K562 (cell line): Measurements from ENCODE around the gene CRACR2B. TPM values are rescaled to one million over a fixed set of nuclear protein-coding genes. Genes with fewer than 3 reads are reported as not detected.

Experiments used
- ATAC-seq: fragments of 200-7000 bp; cut with Tn5 transposase; 3 replicates; pipeline ENCODE4 v1.9.1; 2020; ENCODE audit warnings: moderate library complexity
- BruUV-seq: library from RNA; stranded (reverse); fragments of 400-500 nt; replicated peaks from 2 replicates; lab custom pipeline; 2021; lab: Mats Ljungman, UMichigan
- CTCF ChIA-PET: fragments of 300-600 bp; formaldehyde crosslinking; extraction: SDS; loops from one replicate; lab custom pipeline; 2021; ENCODE audit warnings: low intra/inter-chr PET ratio; lab: Yijun Ruan, JAX
- POLR2A ChIA-PET: fragments of 300-600, 350-650 bp; sonication (Branson Sonifier 250); formaldehyde crosslinking; extraction: SDS; loops from one replicate; lab custom pipeline; 2021; ENCODE audit warnings: antibody characterized with exemption, inconsistent platforms; lab: Yijun Ruan, JAX
- DNase-seq, 4 experiments: peaks; one replicate each; pipeline versions ENCODE4 v3.0.0 to v3.0.0-alpha.2; 2011 to 2018; ENCODE audit warnings: low spot score in 3 of 4, mixed read lengths in 3 of 4; ENCODE audit errors: extremely low read depth in 1 of 4
- FAIRE-seq: peaks from 2 replicates; lab custom pipeline; 2011; peaks lifted over from hg19 to GRCh38; lab: Jason Lieb, UNC
- H2AFZ ChIP-seq: 2 replicates; pipeline ENCODE4 v1.6.0; 2011; ENCODE audit warnings: low read depth, low read length, control low read depth, inconsistent platforms
- H3K27ac ChIP-seq: fragments of 200-600 bp; 3 replicates; pipeline ENCODE4 v1.8.0; 2011; ENCODE audit warnings: low read depth, mild to moderate bottlenecking, control low read depth, inconsistent platforms, low read length, moderate library complexity, mixed read lengths; ENCODE audit errors: extremely low read depth
- H3K27me3 ChIP-seq, 2 experiments: fragments of 300-600 bp in 1 of 2; 2 replicates in 1 of 2; 3 replicates in 1 of 2; pipeline versions ENCODE4 v1.6.0 to v1.8.0; 2011; ENCODE audit warnings: inconsistent platforms in 2 of 2, low read length in 2 of 2, mild to moderate bottlenecking in 1 of 2, mixed read lengths in 1 of 2, moderate library complexity in 1 of 2; ENCODE audit not compliant: control insufficient read depth in 2 of 2, insufficient read depth in 2 of 2
- H3K36me3 ChIP-seq: fragments of 300-600 bp; 3 replicates; pipeline ENCODE4 v1.8.0; 2011; ENCODE audit warnings: mild to moderate bottlenecking, low read length, inconsistent platforms; ENCODE audit not compliant: control insufficient read depth, insufficient read depth
- H3K4me1 ChIP-seq, 2 experiments: fragments of 200-600 bp in 1 of 2; replicated peaks in 1 of 2; 2 replicates in 1 of 2; 3 replicates in 1 of 2; pipeline versions ENCODE4 v1.5.1 to v1.8.0; 2011; ENCODE audit warnings: inconsistent platforms in 2 of 2, low read length in 2 of 2, mild to moderate bottlenecking in 1 of 2, mixed read lengths in 1 of 2, moderate library complexity in 1 of 2; ENCODE audit not compliant: control insufficient read depth in 2 of 2, insufficient read depth in 2 of 2
- H3K4me2 ChIP-seq: 2 replicates; pipeline ENCODE4 v1.6.1; 2011; ENCODE audit warnings: low read length, control low read depth, inconsistent platforms, mixed read lengths; ENCODE audit not compliant: insufficient read depth
- H3K4me3 ChIP-seq: fragments of 200-600 bp; sonication (generic), shearing (Covaris generic); 2 replicates; pipeline ENCODE4 v1.5.1; 2016; ENCODE audit warnings: control low read depth, inconsistent platforms
- H3K79me2 ChIP-seq: fragments of 200-600 bp; 3 replicates; pipeline ENCODE4 v1.8.0; 2011; ENCODE audit warnings: low read length, inconsistent platforms; ENCODE audit not compliant: control insufficient read depth, insufficient read depth
- H3K9ac ChIP-seq, 2 experiments: 2 replicates each; pipeline versions ENCODE4 v1.6.0 to v1.6.1; 2011; ENCODE audit warnings: low read depth in 2 of 2, low read length in 2 of 2, control low read depth in 1 of 2, inconsistent platforms in 1 of 2, mild to moderate bottlenecking in 1 of 2, mixed read lengths in 1 of 2; ENCODE audit not compliant: insufficient read depth in 1 of 2
- H3K9me1 ChIP-seq: one replicate; pipeline ENCODE4 v1.6.0; 2011; ENCODE audit warnings: inconsistent platforms, mild to moderate bottlenecking, low read length, moderate library complexity; ENCODE audit not compliant: control insufficient read depth, insufficient read depth
- H3K9me3 ChIP-seq: replicated peaks from 2 replicates; pipeline ENCODE4 v1.5.1; 2011; ENCODE audit warnings: low read depth, low read length, inconsistent platforms; ENCODE audit not compliant: control insufficient read depth, insufficient read depth
- H4K20me1 ChIP-seq: replicated peaks from 2 replicates; pipeline ENCODE4 v1.6.1; 2011; ENCODE audit warnings: low read length, inconsistent platforms, mixed read lengths; ENCODE audit not compliant: control insufficient read depth, insufficient read depth
- NKRF ChIP-seq: fragments of 450-650 bp; IDR thresholded peaks from 2 replicates; pipeline ENCODE4 v1.6.1; 2016; ENCODE audit warnings: borderline replicate concordance
- RAD51 ChIP-seq: fragments of 450-650 bp; IDR thresholded peaks from 2 replicates; pipeline ENCODE4 v1.7.1; 2016; ENCODE audit warnings: low read depth, mild to moderate bottlenecking, borderline replicate concordance
- SIRT6 ChIP-seq: IDR thresholded peaks from one replicate; pipeline ENCODE4 v1.6.1; 2012; ENCODE audit warnings: low read depth, mild to moderate bottlenecking, control low read depth, inconsistent platforms, low read length, moderate library complexity
- SLC30A9 ChIP-seq: fragments of 250-450 bp; sonication (Bioruptor Pico); IDR thresholded peaks from 2 replicates; pipeline ENCODE4 v1.8.0; 2022; ENCODE audit warnings: mild to moderate bottlenecking, moderate library complexity
- TCF3 ChIP-seq: sonication (generic); formaldehyde crosslinking; IDR thresholded peaks from 2 replicates; pipeline ENCODE4 v1.4.0; 2020; ENCODE audit warnings: mild to moderate bottlenecking, missing genetic modification reagents
- TFAP4 ChIP-seq: sonication (generic); formaldehyde crosslinking; IDR thresholded peaks from 2 replicates; pipeline ENCODE4 v1.8.0; 2022; ENCODE audit warnings: missing genetic modification reagents, mild to moderate bottlenecking, moderate library complexity, borderline replicate concordance
- ZBTB2 ChIP-seq: fragments of 450-650 bp; IDR thresholded peaks from 2 replicates; pipeline ENCODE4 v1.6.1; 2016; ENCODE audit warnings: antibody characterized with exemption
- ZC3H11A ChIP-seq: IDR thresholded peaks from 2 replicates; pipeline ENCODE4 v1.6.1; 2012; ENCODE audit warnings: low read depth, low read length, improper control_type of control experiment
- ZNF449 ChIP-seq: fragments of 250-450 bp; sonication (Bioruptor Pico); IDR thresholded peaks from 2 replicates; pipeline ENCODE4 v1.8.0; 2022; ENCODE audit warnings: moderate library complexity, mild to moderate bottlenecking, inconsistent platforms
- WGBS: fragments of 100-300 bp; shearing (Covaris generic); methylation state at CpG from one replicate; pipeline ENCODE4 v1.1.6; 2016; ENCODE audit warnings: low coverage, mixed read lengths; ENCODE audit not compliant: insufficient coverage; ENCODE audit errors: missing lambda C conversion rate; 5-methylcytosine and 5-hydroxymethylcytosine counted together
- in situ Hi-C: fragments of 300-500 bp; cut with MboI; formaldehyde crosslinking; loops from 4 replicates; pipeline ENCODE4 v1.15.0; 2018; ENCODE audit warnings: inconsistent platforms, mixed read lengths
- intact Hi-C: fragments of 100-400 bp; cut with micrococcal nuclease; formaldehyde crosslinking; loops from 2 replicates; pipeline ENCODE4 v1.14.2; 2022
- polyA plus RNA-seq, 8 experiments: library from polyadenylated mRNA; depleted of rRNA in 4 of 8; stranded (reverse) in 5 of 8; unstranded in 3 of 8; fragments of >200 nt; fragmentation: Nextera tagmentation in 2 of 8; fragmentation: Illumina TruSeq in 1 of 8; extraction: Ambion mirVana in 2 of 8; extraction: Trizol in 1 of 8; gene quantifications; 2 replicates each; pipeline versions ENCODE4 v1.2.1 to v1.2.3, GENCODE V29; 2011 to 2014; ENCODE audit warnings: inconsistent platforms in 1 of 8, missing spikeins in 1 of 8
- total RNA-seq, 7 experiments: library from RNA; depleted of rRNA in 6 of 7; stranded (reverse); fragments of >200 nt in 6 of 7; fragmentation: Illumina TruSeq in 2 of 7; extraction: Trizol in 2 of 7; gene quantifications; 2 replicates each; pipeline versions ENCODE4 v1.2.1 to v1.2.3, GENCODE V29; 2011 to 2021; ENCODE audit warnings: low replicate concordance in 1 of 7
- TF ChIP-seq, protein P1 (sequence below): sonication (generic); formaldehyde crosslinking; IDR thresholded peaks from 2 replicates; pipeline ENCODE4 v1.9.0; 2022; ENCODE audit warnings: mild to moderate bottlenecking, missing genetic modification reagents
- TF ChIP-seq, protein P2 (sequence below), 2 experiments: fragments of 450-650 bp; conservative IDR thresholded peaks; 2 replicates each; pipeline ENCODE4 v1.6.1; 2017; ENCODE audit warnings: mild to moderate bottlenecking in 2 of 2, moderate library complexity in 2 of 2

CRACR2B gene
- total and polyA plus RNA-seq, 9 of the 15 experiments (the other 6 are each of a cell fraction or from before 2014, with no cell fraction given) = 0.10 to 51.0 (median 6.0) TPM

- in situ Hi-C loops = no loop called here
- CTCF ChIA-PET = no interaction called here
- WGBS = 53% methylated on average over 13 of the region's 17 CpGs
- DNase-seq = peak in 2 of 4 experiments; percentile 68 to 77
- no peaks in the 10 kb centered on the region for H3K9me3 ChIP-seq
- H3K27ac ChIP-seq = peak overlapping the region; percentile 69
- H3K79me2 ChIP-seq = peaks cover 77% of the 10 kb centered on the region
- H4K20me1 ChIP-seq = peaks cover 7% of the 10 kb centered on the region
- peak; percentile 38 for ATAC-seq
- POLR2A ChIA-PET = interaction anchor here (0.6 to 5.2 kb wide), 4 partner anchors 11 to 24 kb away, joined by 3 to 36 read pairs (median 4); partner anchors contain the start of genes CRACR2B and PNPLA2
- peak; percentile 52 for FAIRE-seq
- peaks cover 31 to 82% of the 10 kb centered on the region in 2 experiments for H3K4me1 ChIP-seq
- peaks cover 65% of the 10 kb centered on the region; the same call in 2 of the 3 replicates for H3K36me3 ChIP-seq
- H3K9me1 ChIP-seq = peaks cover 4% of the 10 kb centered on the region
- no TSS peak for BruUV-seq
- intact Hi-C loops = no loop called here
- H3K4me3 ChIP-seq = no peak overlapping the region
- no peak overlapping the region for H3K4me2 ChIP-seq
- H3K27me3 ChIP-seq = no peaks in the 10 kb centered on the region
- no peak overlapping the region for H2AFZ ChIP-seq
- H3K9ac ChIP-seq = peak overlapping the region; percentile 25 to 81; a peak in 2 of 4 replicates
- TF ChIP-seq RAD51 (peak; percentile 45; the same call in 1 of the 2 replicates), SLC30A9 (CRISPR knock-in tag) (no peak), SIRT6 (peak; percentile 90), ZC3H11A (no peak), NKRF (peak; percentile 62), TCF3 (0 out of 2 replicates have a peak, but pooled peaks have one; percentile 9), ZBTB2 (peak; percentile 32; the same call in 1 of the 2 replicates), ZNF449 (CRISPR knock-in tag) (no peak), TFAP4 (CRISPR knock-in tag) (peak; percentile 57; the same call in 1 of the 2 replicates)
- TF ChIP-seq, protein P1, sequence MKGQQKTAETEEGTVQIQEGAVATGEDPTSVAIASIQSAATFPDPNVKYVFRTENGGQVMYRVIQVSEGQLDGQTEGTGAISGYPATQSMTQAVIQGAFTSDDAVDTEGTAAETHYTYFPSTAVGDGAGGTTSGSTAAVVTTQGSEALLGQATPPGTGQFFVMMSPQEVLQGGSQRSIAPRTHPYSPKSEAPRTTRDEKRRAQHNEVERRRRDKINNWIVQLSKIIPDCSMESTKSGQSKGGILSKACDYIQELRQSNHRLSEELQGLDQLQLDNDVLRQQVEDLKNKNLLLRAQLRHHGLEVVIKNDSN (CRISPR knock-in tag) = peak; percentile 77
- TF ChIP-seq, protein P2, sequence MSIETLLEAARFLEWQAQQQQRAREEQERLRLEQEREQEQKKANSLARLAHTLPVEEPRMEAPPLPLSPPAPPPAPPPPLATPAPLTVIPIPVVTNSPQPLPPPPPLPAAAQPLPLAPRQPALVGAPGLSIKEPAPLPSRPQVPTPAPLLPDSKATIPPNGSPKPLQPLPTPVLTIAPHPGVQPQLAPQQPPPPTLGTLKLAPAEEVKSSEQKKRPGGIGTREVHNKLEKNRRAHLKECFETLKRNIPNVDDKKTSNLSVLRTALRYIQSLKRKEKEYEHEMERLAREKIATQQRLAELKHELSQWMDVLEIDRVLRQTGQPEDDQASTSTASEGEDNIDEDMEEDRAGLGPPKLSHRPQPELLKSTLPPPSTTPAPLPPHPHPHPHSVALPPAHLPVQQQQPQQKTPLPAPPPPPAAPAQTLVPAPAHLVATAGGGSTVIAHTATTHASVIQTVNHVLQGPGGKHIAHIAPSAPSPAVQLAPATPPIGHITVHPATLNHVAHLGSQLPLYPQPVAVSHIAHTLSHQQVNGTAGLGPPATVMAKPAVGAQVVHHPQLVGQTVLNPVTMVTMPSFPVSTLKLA (conservative IDR thresholded peaks at IDR 0.05) = peak; percentile 82 to 85
These were observed 10.9 kb downstream of the CRACR2B start for GRCh38 chr11:838441-839279.
